Thoracic aorta (tissue), 2 donors: ENCODE data around the gene RNF113B. TPM values are rescaled to one million over a fixed set of nuclear protein-coding genes. Genes with fewer than 3 reads are reported as not detected.

Experiments used
- ATAC-seq: fragments of 150-250 bp; one replicate; pipeline ENCODE4 v1.8.0; 2017; ENCODE audit warnings: low read depth; ENCODE audit not compliant: insufficient number of reproducible peaks, low FRiP score
- DNase-seq: peaks from one replicate; pipeline ENCODE4 v3.0.0-alpha.2; 2020; ENCODE audit warnings: low spot score
- H3K27ac ChIP-seq, 2 donors: fragments of 200-600 bp; sonication (generic); 1 replicate in 1 of 2; 2 replicates in 1 of 2; pipeline ENCODE4 v1.5.1; 2016; ENCODE audit warnings: mild to moderate bottlenecking in 2 of 2, moderate library complexity in 2 of 2
- H3K27me3 ChIP-seq: fragments of 200-600 bp; sonication (generic); replicated peaks from 2 replicates; pipeline ENCODE4 v1.6.0; 2016; ENCODE audit warnings: mild to moderate bottlenecking; ENCODE audit not compliant: insufficient read depth
- H3K36me3 ChIP-seq: fragments of 200-600 bp; sonication (generic); one replicate; pipeline ENCODE4 v1.5.1; 2016
- H3K4me1 ChIP-seq, 2 donors: fragments of 200-600 bp; sonication (generic); 1 replicate in 1 of 2; 2 replicates in 1 of 2; pipeline versions ENCODE4 v1.5.1 to v1.6.0; 2016; ENCODE audit warnings: low read depth in 2 of 2, mild to moderate bottlenecking in 1 of 2; ENCODE audit not compliant: control insufficient read depth in 1 of 2
- H3K4me3 ChIP-seq: fragments of 200-600 bp; sonication (generic); 2 replicates; pipeline ENCODE4 v1.5.1; 2016; ENCODE audit warnings: mild to moderate bottlenecking
- H3K9me3 ChIP-seq: fragments of 200-600 bp; sonication (generic); 2 replicates; pipeline ENCODE4 v1.5.1; 2016
- total RNA-seq, 2 donors: library from RNA; depleted of rRNA; stranded (reverse); fragments of >200 nt; gene quantifications; one replicate each; pipeline versions ENCODE4 v1.1.0 to v1.2.3, GENCODE V29; 2016
- TF ChIP-seq, protein P1 (sequence below): fragments of 200-600 bp; sonication (generic); IDR thresholded peaks from one replicate; pipeline ENCODE4 v1.5.1; 2019; ENCODE audit warnings: antibody characterized with exemption

RNF113B gene
- total RNA-seq, 2 donors from 2014 or later = not detected

DNA sequence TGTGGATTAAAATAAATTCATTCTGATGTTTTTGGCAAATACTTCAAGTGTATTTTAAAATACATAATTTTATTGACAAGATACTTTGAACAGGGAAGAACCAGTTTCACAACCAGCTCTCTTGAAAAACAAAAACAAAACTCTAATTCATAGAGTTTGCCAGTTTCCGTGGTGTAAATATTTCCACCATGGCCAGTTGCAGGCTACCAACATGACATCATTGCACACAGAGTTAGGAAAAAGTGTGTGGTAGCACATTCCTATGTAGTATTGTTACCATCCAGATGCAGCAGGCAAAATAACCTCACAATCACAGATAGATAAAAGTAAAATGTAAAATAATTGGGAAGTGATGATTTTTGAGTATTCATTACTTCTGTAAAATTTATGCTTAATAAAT, 7.7 kb upstream of the RNF113B start:
- Histone ChIP-seq H3K4me1 (peaks cover 0 to 23% of the 10 kb centered on the region in 2 donors), H3K27ac (no peak overlapping the region), H3K4me3 (no peak overlapping the region), H3K9me3 (no peaks in the 10 kb centered on the region), H3K36me3 (no peaks in the 10 kb centered on the region), H3K27me3 (no peaks in the 10 kb centered on the region)
- TF ChIP-seq, protein P1, sequence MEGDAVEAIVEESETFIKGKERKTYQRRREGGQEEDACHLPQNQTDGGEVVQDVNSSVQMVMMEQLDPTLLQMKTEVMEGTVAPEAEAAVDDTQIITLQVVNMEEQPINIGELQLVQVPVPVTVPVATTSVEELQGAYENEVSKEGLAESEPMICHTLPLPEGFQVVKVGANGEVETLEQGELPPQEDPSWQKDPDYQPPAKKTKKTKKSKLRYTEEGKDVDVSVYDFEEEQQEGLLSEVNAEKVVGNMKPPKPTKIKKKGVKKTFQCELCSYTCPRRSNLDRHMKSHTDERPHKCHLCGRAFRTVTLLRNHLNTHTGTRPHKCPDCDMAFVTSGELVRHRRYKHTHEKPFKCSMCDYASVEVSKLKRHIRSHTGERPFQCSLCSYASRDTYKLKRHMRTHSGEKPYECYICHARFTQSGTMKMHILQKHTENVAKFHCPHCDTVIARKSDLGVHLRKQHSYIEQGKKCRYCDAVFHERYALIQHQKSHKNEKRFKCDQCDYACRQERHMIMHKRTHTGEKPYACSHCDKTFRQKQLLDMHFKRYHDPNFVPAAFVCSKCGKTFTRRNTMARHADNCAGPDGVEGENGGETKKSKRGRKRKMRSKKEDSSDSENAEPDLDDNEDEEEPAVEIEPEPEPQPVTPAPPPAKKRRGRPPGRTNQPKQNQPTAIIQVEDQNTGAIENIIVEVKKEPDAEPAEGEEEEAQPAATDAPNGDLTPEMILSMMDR = no peak
- ATAC-seq (no peak), DNase-seq (no peak)

DNA sequence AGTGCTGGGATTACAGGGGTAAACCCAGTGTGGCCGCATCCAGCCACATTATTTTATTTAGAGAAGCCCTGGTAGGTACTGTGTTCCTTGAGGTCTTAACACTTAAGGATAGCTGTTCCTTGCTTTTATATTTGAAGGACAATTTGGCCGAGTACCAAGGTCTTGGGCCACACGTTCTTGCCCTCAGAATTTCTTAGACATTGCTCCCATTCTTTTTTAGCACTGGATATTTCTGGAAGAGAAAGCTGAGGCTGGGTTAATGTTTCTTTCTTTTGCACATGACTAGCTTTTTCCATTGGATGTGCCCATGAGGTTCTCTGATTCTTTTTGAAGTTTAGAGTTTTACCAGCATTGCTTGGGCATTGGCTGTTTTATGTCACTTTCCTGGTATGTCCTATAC, 5.5 kb upstream of the RNF113B start:
- TF ChIP-seq, protein P1 = no peak
- Histone ChIP-seq H3K27me3 (no peaks in the 10 kb centered on the region), H3K27ac (no peak overlapping the region), H3K9me3 (no peaks in the 10 kb centered on the region), H3K4me1 (peaks cover 0 to 23% of the 10 kb centered on the region in 2 donors), H3K36me3 (no peaks in the 10 kb centered on the region), H3K4me3 (no peak overlapping the region)
- DNase-seq = no peak
- no peak for ATAC-seq

DNA sequence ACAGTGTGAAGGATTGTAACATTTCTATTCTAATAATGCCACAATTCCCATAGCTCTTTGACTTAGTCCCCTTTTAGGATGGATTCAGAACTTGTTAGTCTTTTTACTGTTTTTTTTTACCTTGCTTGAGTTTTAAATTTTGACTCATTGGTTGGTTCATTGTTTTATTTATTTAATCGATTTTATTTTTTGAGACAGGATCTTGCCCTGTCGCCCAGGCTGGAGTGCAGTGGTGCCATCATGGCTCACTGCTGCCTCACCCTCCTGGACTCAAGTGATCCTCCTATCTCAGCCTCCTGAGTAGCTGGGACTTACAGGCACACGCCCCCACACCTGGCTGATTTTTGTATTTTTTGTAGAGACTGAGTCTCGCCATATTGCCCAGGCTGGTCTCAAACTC, 5.1 kb upstream of the RNF113B start:
- Histone ChIP-seq H3K27ac (no peak overlapping the region), H3K4me3 (no peak overlapping the region), H3K36me3 (no peaks in the 10 kb centered on the region), H3K4me1 (peaks cover 0 to 20% of the 10 kb centered on the region in 2 donors), H3K27me3 (no peaks in the 10 kb centered on the region), H3K9me3 (no peaks in the 10 kb centered on the region)
- ATAC-seq (no peak), DNase-seq (no peak)
- TF ChIP-seq, protein P1 = no peak

DNA sequence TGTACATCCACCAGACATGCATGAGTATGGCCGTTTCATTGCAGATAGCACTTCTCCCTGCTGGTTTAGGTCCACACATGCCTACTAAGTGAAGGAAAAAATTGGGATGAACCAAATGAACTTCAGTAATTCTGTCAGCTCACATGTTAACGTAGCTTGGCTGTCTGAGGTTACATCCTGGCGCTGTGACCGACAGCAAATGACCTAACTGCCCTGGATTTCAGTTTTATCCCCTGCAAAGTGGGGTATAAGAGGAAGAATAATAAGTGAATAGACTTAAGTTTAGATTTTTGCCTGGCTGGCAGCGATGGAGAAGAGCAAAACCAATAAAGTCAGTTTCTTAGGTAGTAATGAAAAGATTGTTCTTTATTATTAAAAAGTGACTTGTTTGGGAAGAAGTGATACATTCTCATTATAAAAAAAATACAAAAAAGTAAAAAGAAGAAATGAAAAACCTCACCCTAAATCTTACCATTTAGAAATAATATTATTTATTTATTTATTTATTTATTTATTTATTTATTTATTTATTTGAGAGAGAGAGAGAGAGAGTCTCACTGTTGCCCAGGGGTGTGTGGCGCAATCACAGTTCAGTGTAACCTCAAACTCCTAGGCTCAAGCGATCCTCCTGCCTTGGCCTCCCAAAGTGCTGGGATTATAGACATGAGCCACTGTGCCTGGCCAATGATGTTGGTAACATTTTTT, 4.2 kb upstream of the RNF113B start:
- ATAC-seq (no peak), DNase-seq (no peak)
- Histone ChIP-seq H3K4me3 (no peak overlapping the region), H3K9me3 (no peaks in the 10 kb centered on the region), H3K27ac (no peak overlapping the region), H3K36me3 (no peaks in the 10 kb centered on the region), H3K27me3 (no peaks in the 10 kb centered on the region), H3K4me1 (peaks cover 0 to 18% of the 10 kb centered on the region in 2 donors)
- TF ChIP-seq, protein P1 = no peak

DNA sequence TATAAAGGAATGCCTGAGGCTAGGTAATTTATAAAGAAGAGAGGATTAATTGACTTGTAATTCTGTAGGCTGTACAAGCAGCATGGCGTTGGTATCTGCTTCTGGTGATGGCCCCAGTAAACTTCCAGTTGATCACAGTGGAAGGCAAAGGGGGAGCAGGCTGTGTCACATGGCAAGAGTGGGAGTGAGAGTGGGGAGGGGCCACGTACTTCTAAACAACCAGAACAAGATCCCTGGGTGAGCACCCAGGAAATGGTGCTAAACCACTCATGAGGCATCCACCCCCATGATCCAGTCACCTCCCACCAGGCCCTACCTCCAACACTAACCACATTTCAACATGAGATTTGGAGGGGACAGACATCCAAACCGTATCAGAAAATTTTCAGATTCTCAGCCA, 3.0 kb upstream of the RNF113B start:
- no peak for DNase-seq
- no peak overlapping the region for H3K4me3 ChIP-seq
- no peak overlapping the region for H3K27ac ChIP-seq
- no peaks in the 10 kb centered on the region for H3K27me3 ChIP-seq
- H3K4me1 ChIP-seq = peaks cover 0 to 21% of the 10 kb centered on the region in 2 donors
- TF ChIP-seq, protein P1 = no peak
- H3K36me3 ChIP-seq = no peaks in the 10 kb centered on the region
- no peaks in the 10 kb centered on the region for H3K9me3 ChIP-seq
- ATAC-seq = no peak
